ENCODE measurements around the gene NCOA7.
"Not testable (repeated sequence)": the region's sequence is repeated elsewhere in the genome, so short reads cannot be mapped to it uniquely, and the experiment has no call there.

Gene NCOA7

GRCh38 chr6:125927761-125928160, 137.0 kb downstream of the NCOA7 start:
- H3K4me1 ChIP-seq (ENCODE audit: low read depth, poor library complexity, severe bottlenecking): peaks cover 4% of the 10 kb centered on the region
- H2AFZ ChIP-seq (ENCODE audit: low read depth): no peak overlapping the region
- H3K36me3 ChIP-seq (ENCODE audit: insufficient read depth): no peaks in the 10 kb centered on the region
- no peaks in the 10 kb centered on the region for H3K79me2 ChIP-seq (ENCODE audit: insufficient read depth, low read depth)
- H3K4me2 ChIP-seq: no peak overlapping the region
- H3K9ac ChIP-seq: no peak overlapping the region
- H3K27me3 ChIP-seq (ENCODE audit: insufficient read depth, low read depth): no peaks in the 10 kb centered on the region
- no peaks in the 10 kb centered on the region for H4K20me1 ChIP-seq (ENCODE audit: insufficient read depth)
- no peak overlapping the region for H3K27ac ChIP-seq
- no peak overlapping the region for H3K4me3 ChIP-seq (IDR thresholded peaks at IDR 0.05; ENCODE audit: insufficient read depth, low read depth, low read length)
- no peak for TF ChIP-seq CTCF (conservative IDR thresholded peaks at IDR 0.05; ENCODE audit: low read depth, low read length)

DNA sequence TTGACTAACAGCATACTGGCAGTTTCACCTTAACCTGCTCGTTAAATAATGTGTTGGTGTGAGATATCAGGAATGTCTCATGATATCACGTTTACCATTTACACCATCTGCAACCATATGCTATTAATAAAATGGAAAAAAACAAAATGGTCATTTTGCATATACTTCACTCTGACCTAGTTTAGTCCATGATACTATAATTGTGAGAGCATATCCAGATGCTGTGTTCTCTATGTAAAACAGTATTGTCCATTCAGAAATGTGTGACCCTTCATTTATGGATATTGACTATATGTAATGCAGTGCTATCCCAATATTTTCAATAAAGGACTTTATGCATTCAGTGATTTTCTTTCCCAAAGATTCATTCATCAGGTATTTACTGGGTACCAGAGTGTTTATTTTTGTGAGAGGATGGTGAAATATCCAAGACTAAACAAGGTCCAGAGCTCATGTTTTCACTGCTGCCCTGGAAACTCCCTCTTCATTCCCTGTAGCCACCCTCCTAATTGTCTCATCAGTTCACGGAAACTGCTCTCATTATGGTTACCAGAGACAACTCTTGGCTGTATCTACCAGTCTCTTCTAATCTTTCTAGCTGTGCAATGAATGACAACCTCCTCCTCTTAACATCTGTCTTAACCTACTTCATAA, 140.1 kb downstream of the NCOA7 start:
- H3K27me3 ChIP-seq (ENCODE audit: insufficient read depth, low read depth): no peaks in the 10 kb centered on the region
- H3K36me3 ChIP-seq (ENCODE audit: insufficient read depth): no peaks in the 10 kb centered on the region
- no peaks in the 10 kb centered on the region for H3K79me2 ChIP-seq (ENCODE audit: insufficient read depth, low read depth)
- H3K27ac ChIP-seq: no peak overlapping the region
- TF ChIP-seq CTCF (conservative IDR thresholded peaks at IDR 0.05; ENCODE audit: low read depth, low read length): no peak
- H3K4me2 ChIP-seq: no peak overlapping the region
- H4K20me1 ChIP-seq (ENCODE audit: insufficient read depth): no peaks in the 10 kb centered on the region
- peaks cover 4% of the 10 kb centered on the region for H3K4me1 ChIP-seq (ENCODE audit: low read depth, poor library complexity, severe bottlenecking)
- H3K4me3 ChIP-seq (IDR thresholded peaks at IDR 0.05; ENCODE audit: insufficient read depth, low read depth, low read length): no peak overlapping the region
- no peak overlapping the region for H2AFZ ChIP-seq (ENCODE audit: low read depth)
- H3K9ac ChIP-seq: no peak overlapping the region

GRCh38 chr6:125931733-125932450, 141.1 kb downstream of the NCOA7 start:
- H4K20me1 ChIP-seq (ENCODE audit: insufficient read depth): no peaks in the 10 kb centered on the region
- no peak overlapping the region for H3K9ac ChIP-seq
- no peak overlapping the region for H3K4me2 ChIP-seq
- H3K79me2 ChIP-seq (ENCODE audit: insufficient read depth, low read depth): no peaks in the 10 kb centered on the region
- H3K4me1 ChIP-seq (ENCODE audit: low read depth, poor library complexity, severe bottlenecking): peaks cover 4% of the 10 kb centered on the region
- no peak for TF ChIP-seq CTCF (conservative IDR thresholded peaks at IDR 0.05; ENCODE audit: low read depth, low read length)
- H3K27ac ChIP-seq: no peak overlapping the region
- no peaks in the 10 kb centered on the region for H3K36me3 ChIP-seq (ENCODE audit: insufficient read depth)
- no peak overlapping the region for H2AFZ ChIP-seq (ENCODE audit: low read depth)
- no peak overlapping the region for H3K4me3 ChIP-seq (IDR thresholded peaks at IDR 0.05; ENCODE audit: insufficient read depth, low read depth, low read length)
- no peaks in the 10 kb centered on the region for H3K27me3 ChIP-seq (ENCODE audit: insufficient read depth, low read depth)

DNA sequence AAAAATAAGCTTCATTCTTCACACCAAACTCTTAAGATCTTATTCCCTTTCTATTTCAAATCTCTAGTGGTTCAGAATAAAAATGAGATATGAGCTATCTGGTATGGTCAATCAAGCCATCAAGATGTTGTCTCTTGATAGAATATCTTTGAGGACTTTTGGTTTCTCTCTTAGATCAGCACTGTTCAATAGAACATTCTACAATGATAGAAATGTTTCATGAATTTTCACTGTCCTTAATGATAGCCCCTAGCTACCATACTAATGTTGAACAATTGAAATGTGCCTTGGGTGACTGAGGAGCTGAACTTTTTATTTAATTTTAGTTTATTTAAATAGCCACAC, 141.7 kb downstream of the NCOA7 start:
- Histone ChIP-seq H3K27me3 (ENCODE audit: insufficient read depth, low read depth) (no peaks in the 10 kb centered on the region), H4K20me1 (ENCODE audit: insufficient read depth) (no peaks in the 10 kb centered on the region), H3K36me3 (ENCODE audit: insufficient read depth) (no peaks in the 10 kb centered on the region), H2AFZ (ENCODE audit: low read depth) (no peak overlapping the region), H3K4me2 (no peak overlapping the region), H3K27ac (no peak overlapping the region), H3K4me3 (IDR thresholded peaks at IDR 0.05; ENCODE audit: insufficient read depth, low read depth, low read length) (no peak overlapping the region), H3K9ac (no peak overlapping the region), H3K4me1 (ENCODE audit: low read depth, poor library complexity, severe bottlenecking) (peaks cover 4% of the 10 kb centered on the region), H3K79me2 (ENCODE audit: insufficient read depth, low read depth) (no peaks in the 10 kb centered on the region)
- no peak for TF ChIP-seq CTCF (conservative IDR thresholded peaks at IDR 0.05; ENCODE audit: low read depth, low read length)

DNA sequence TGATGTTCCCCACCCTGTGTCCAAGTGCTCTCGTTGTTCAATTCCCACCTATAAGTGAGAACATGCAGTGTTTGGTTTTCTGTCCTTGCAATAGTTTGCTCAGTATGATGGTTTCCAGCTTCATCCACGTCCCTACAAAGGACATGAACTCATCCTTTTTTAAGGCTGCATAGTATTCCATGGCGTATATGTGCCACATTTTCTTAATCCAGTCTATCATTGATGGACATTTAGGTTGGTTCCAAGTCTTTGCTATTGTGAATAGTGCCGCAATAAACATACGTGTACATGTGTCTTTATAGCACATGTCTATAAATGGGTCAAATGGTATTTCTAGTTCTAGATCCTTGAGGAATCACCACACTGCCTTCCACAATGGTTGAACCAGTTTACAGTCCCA, 144.8 kb downstream of the NCOA7 start:
- H3K79me2 ChIP-seq (ENCODE audit: insufficient read depth, low read depth); H3K36me3 ChIP-seq (ENCODE audit: insufficient read depth); H3K4me2 ChIP-seq; H3K4me3 ChIP-seq (IDR thresholded peaks at IDR 0.05; ENCODE audit: insufficient read depth, low read depth, low read length); H3K4me1 ChIP-seq (ENCODE audit: low read depth, poor library complexity, severe bottlenecking); H4K20me1 ChIP-seq (ENCODE audit: insufficient read depth); H3K27me3 ChIP-seq (ENCODE audit: insufficient read depth, low read depth); H2AFZ ChIP-seq (ENCODE audit: low read depth); H3K27ac ChIP-seq; H3K9ac ChIP-seq: not testable (repeated sequence)
